Upper lobe of right lung (tissue), 1 donor: ENCODE data around the gene FUZ. TPM values are rescaled to one million over a fixed set of nuclear protein-coding genes. Genes with fewer than 3 reads are reported as not detected.

Experiments used
- ATAC-seq: fragments of 200-7000 bp; cut with Tn5 transposase; one replicate; pipeline ENCODE4 v1.9.1; 2020; ENCODE audit warnings: mild to moderate bottlenecking, moderate library complexity
- DNase-seq: peaks from one replicate; pipeline ENCODE4 v3.0.0-alpha.2; 2020
- H3K27ac ChIP-seq: fragments of 200-600 bp; one replicate; pipeline ENCODE4 v1.8.0; 2022
- H3K27me3 ChIP-seq: fragments of 200-600 bp; one replicate; pipeline ENCODE4 v1.8.0; 2022; ENCODE audit warnings: mild to moderate bottlenecking
- H3K36me3 ChIP-seq: fragments of 200-600 bp; one replicate; pipeline ENCODE4 v1.8.0; 2022
- H3K4me1 ChIP-seq: fragments of 200-600 bp; one replicate; pipeline ENCODE4 v1.8.0; 2022
- H3K4me3 ChIP-seq: fragments of 200-600 bp; one replicate; pipeline ENCODE4 v1.8.0; 2022; ENCODE audit warnings: mild to moderate bottlenecking
- H3K9me3 ChIP-seq: fragments of 200-600 bp; one replicate; pipeline ENCODE4 v1.8.0; 2022
- intact Hi-C: fragments of 100-400 bp; cut with DNase I; formaldehyde crosslinking; loops from one replicate; pipeline ENCODE4 v1.11.0; 2022
- total RNA-seq: library from RNA; stranded (reverse); fragmentation: NEBNext Ultra II Directional; extraction: Animal tissue kit (Norgen Biotek cat#: 25700); gene quantifications from one replicate; pipeline ENCODE4 v1.2.1, GENCODE V29; 2021
- TF ChIP-seq, protein P1 (sequence below): fragments of 200-600 bp; IDR thresholded peaks from one replicate; pipeline ENCODE4 v1.8.0; 2022; ENCODE audit warnings: antibody characterized with exemption
- donor health status: DM: no; HTN: yes; CAD: no; lungs with severe emphysema.

FUZ gene
- total RNA-seq, 1 donor from 2014 or later = 20.1 TPM

DNA sequence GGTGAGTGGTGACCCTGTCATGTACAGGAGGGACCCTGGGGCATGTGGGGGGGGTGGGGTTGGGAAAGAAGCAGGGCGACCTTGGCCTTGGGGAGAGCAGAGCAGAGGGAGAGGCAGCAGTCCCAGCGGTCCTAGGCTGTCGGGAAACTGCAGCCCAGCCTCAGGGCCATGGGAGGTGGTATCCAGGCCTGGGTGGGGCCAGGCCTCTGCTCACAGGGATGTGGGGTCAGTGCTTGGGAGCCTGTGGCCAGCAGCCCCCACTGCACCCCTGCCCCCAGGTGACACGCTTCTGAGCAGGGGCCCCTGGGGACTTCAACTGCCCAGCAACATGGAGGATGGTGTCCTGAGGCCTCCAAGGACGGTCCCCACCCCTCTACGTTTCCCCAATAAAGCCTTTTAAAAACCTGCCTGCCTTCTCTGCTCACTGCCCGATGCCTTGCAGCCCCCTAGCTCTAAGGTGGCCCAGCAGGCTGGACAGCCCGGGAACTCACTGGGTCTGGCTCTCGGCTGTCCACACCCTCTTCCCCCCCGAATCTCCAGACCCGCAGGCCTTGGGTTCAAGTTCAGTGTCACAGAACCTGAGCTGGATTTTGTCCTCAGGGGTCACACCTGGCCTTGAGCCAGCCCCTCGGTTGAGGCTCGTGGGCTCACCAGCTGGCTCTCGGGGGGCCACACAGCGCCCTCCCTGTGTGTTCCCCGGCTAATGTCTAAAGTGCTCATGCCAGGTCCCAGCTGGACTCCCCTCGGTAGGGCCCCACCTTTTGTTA, 47.4 kb upstream of the FUZ start:
- DNase-seq (no peak), ATAC-seq (no peak)
- Histone ChIP-seq H3K36me3 (peaks cover 72% of the 10 kb centered on the region), H3K4me1 (peaks cover under 1% of the 10 kb centered on the region), H3K9me3 (no peaks in the 10 kb centered on the region), H3K27ac (no peak overlapping the region), H3K27me3 (no peaks in the 10 kb centered on the region), H3K4me3 (no peak overlapping the region)
- TF ChIP-seq, protein P1, sequence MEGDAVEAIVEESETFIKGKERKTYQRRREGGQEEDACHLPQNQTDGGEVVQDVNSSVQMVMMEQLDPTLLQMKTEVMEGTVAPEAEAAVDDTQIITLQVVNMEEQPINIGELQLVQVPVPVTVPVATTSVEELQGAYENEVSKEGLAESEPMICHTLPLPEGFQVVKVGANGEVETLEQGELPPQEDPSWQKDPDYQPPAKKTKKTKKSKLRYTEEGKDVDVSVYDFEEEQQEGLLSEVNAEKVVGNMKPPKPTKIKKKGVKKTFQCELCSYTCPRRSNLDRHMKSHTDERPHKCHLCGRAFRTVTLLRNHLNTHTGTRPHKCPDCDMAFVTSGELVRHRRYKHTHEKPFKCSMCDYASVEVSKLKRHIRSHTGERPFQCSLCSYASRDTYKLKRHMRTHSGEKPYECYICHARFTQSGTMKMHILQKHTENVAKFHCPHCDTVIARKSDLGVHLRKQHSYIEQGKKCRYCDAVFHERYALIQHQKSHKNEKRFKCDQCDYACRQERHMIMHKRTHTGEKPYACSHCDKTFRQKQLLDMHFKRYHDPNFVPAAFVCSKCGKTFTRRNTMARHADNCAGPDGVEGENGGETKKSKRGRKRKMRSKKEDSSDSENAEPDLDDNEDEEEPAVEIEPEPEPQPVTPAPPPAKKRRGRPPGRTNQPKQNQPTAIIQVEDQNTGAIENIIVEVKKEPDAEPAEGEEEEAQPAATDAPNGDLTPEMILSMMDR = no peak
- intact Hi-C loops = no loop called here

DNA sequence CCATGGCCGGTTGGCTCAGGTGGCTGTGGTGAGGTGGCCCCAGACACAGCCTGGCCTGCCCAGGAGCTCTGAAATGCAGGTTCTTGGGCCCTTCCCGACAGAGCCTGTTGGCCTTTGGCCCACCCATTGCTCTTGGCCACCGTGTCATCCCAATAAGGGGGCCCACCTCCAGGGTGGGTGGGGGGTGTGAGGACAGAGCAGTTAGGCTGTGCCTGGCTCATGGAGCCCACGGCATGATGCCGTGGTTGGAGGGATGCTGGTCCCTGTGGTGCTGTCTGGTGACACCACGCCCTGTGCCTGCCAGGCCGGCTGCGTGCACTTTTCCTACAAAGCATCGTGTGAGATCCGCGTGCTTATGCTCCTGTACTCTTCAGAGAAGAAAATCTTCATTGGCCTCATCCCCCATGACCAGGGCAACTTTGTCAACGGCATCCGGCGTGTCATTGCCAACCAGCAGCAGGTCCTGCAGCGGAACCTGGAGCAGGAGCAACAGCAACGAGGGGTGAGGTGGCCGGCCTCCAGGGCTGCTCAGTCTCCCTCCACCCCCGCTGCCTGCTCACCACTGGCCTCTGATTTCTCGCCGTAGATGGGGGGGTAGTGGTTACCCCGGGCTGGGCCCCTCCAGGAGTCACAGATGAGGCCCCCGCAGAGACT, 46.7 kb upstream of the FUZ start:
- H3K4me3 ChIP-seq = no peak overlapping the region
- no peaks in the 10 kb centered on the region for H3K9me3 ChIP-seq
- TF ChIP-seq, protein P1 = no peak
- DNase-seq (no peak), ATAC-seq (no peak)
- intact Hi-C loops = no loop called here
- H3K27me3 ChIP-seq = no peaks in the 10 kb centered on the region
- peaks cover 76% of the 10 kb centered on the region for H3K36me3 ChIP-seq
- no peak overlapping the region for H3K27ac ChIP-seq
- H3K4me1 ChIP-seq = no peaks in the 10 kb centered on the region

DNA sequence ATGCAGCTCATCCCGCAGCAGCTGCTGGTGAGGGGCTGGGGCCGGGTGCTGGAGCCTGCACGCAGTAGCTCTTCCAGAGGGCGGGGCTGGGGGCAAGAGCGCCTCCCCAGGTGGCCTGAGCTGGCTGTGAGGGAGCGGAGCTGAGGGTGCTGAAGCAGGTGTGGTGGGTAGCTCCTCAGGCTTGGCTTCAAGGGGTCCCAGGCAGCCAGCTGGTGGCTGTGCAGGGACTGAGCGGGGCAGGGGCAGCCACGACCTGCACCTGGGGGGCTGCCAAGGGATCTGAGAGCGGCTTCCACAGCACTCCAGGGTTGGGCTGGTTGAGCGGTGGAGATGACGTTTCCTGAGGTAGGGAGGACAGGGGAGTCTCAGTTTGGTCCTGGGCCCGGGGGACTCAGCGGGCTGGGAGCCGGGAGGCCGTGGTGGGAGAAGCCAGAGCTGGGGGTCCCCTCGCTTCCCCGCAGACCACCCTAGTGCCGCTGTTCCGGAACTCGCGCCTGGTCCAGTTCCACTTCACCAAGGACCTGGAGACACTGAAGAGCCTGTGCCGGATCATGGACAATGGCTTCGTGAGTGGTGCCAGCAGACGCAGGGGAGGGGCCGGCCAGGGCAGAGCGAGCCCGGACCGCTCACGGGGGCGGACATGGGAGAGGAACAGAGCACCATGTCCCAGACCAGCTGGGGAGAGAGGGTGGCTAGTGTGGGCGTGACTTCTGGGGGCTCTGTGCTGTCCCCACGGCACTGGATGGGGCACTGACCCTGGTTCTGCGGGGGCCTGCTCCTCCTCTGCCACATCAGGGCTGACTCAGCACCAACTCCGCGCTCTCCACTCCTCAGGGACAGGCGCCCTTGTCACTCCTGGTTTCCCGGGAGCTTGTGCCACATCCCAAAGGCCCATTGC, 45.2 kb upstream of the FUZ start:
- peaks cover 67% of the 10 kb centered on the region for H3K36me3 ChIP-seq
- DNase-seq (no peak), ATAC-seq (no peak)
- H3K9me3 ChIP-seq = no peaks in the 10 kb centered on the region
- H3K27me3 ChIP-seq = no peaks in the 10 kb centered on the region
- intact Hi-C loops = no loop called here
- TF ChIP-seq, protein P1 = no peak
- no peak overlapping the region for H3K4me3 ChIP-seq
- no peak overlapping the region for H3K27ac ChIP-seq
- no peaks in the 10 kb centered on the region for H3K4me1 ChIP-seq

DNA sequence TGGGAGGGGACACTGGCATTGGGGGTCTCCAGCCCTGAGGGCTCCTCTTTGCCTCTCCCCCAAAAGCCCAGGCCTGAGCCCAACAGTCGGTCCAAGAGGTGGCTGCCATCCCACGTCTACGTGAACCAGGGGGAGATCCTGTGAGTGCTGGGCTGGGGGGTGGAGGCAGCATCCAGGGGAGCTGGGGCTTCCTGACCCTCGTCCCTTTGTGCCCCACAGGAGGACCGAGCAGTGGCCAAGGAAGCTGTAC, 44.7 kb upstream of the FUZ start:
- no peaks in the 10 kb centered on the region for H3K9me3 ChIP-seq
- peaks cover 62% of the 10 kb centered on the region for H3K36me3 ChIP-seq
- H3K4me3 ChIP-seq = no peak overlapping the region
- ATAC-seq = no peak
- no peak overlapping the region for H3K27ac ChIP-seq
- no peaks in the 10 kb centered on the region for H3K27me3 ChIP-seq
- intact Hi-C loops = no loop called here
- TF ChIP-seq, protein P1 = no peak
- peak; percentile 63 for DNase-seq
- peaks cover 3% of the 10 kb centered on the region for H3K4me1 ChIP-seq

DNA sequence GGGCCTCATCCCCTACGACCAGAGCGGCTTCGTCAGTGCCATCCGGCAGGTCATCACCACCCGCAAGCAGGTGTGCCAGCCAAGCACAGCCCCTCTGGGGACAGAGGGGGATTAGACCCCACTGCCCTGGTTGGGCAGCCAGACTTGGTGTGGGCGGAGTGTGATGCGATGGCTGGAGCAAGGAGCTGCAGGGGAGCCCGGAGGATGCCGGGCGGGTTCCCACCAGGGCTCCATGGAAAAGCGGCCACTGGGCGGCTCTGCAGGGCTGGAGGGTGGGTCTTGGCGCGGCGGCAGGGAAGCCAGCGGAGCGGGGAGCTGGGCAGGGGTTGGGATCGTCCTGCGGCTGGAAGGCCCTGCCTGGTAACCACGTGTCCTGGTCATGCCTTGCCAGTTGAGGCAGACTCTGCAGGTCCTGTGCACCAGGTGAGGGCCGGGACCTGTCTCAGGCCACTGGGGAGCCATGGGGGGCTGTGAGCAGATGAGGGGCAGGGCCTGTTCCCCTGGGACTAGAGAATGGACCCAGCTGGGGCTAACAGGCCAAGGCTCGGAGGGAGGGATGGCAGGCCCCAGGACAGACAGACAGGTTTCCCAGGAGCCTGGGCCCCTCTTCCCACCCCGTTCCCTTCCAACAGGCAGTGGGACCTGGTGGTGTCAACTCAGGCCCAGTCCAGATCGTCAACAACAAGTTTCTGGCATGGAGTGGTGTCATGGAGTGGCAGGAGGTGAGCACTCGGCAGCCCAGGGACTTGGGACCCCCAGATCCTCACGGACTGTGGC, 44.2 kb upstream of the FUZ start:
- H3K9me3 ChIP-seq = no peaks in the 10 kb centered on the region
- peaks cover 8% of the 10 kb centered on the region for H3K4me1 ChIP-seq
- no peaks in the 10 kb centered on the region for H3K27me3 ChIP-seq
- intact Hi-C loops = no loop called here
- no peak overlapping the region for H3K4me3 ChIP-seq
- peaks cover 61% of the 10 kb centered on the region for H3K36me3 ChIP-seq
- no peak for ATAC-seq
- H3K27ac ChIP-seq = no peak overlapping the region
- DNase-seq = peak; percentile 61
- TF ChIP-seq, protein P1 = no peak
